Caco-2 (cell line): ENCODE data around the gene NKAPD1. TPM values are rescaled to one million over a fixed set of nuclear protein-coding genes. Genes with fewer than 3 reads are reported as not detected.

Experiments used
- BruUV-seq: library from RNA; stranded (reverse); fragments of 400-500 nt; replicated peaks from 2 replicates; lab custom pipeline; 2021; lab: Mats Ljungman, UMichigan
- CTCF ChIA-PET: fragments of 300-600 bp; sonication (Branson Sonifier 250); formaldehyde crosslinking; loops from one replicate; lab custom pipeline; 2022; ENCODE audit warnings: antibody characterized with exemption; lab: Charles Lee
- POLR2A ChIA-PET: fragments of 300-600 bp; sonication (Branson Sonifier 250); formaldehyde crosslinking; loops from one replicate; lab custom pipeline; 2022; ENCODE audit warnings: antibody characterized with exemption; lab: Charles Lee
- DNase-seq, 2 experiments: peaks; one replicate each; pipeline versions ENCODE4 v3.0.0 to v3.0.0-alpha.2; 2020 to 2022
- H3K27me3 ChIP-seq: replicated peaks from 2 replicates; pipeline ENCODE4 v1.6.0; 2011; ENCODE audit warnings: low read length; ENCODE audit not compliant: control insufficient read depth, insufficient read depth
- H3K36me3 ChIP-seq: 2 replicates; pipeline ENCODE4 v1.5.1; 2011; ENCODE audit warnings: low read length; ENCODE audit not compliant: control insufficient read depth, insufficient read depth
- H3K4me1 ChIP-seq: fragments of 250-450 bp; sonication (Bioruptor Pico); 2 replicates; pipeline ENCODE4 v1.5.1; 2020; ENCODE audit warnings: mild to moderate bottlenecking
- H3K4me3 ChIP-seq: 2 replicates; pipeline ENCODE4 v1.5.1; 2011; ENCODE audit warnings: low read depth, mild to moderate bottlenecking, control low read depth, low read length
- H3K9me3 ChIP-seq: fragments of 250-450 bp; sonication (Bioruptor Pico); 2 replicates; pipeline ENCODE4 v1.5.1; 2020; ENCODE audit warnings: mild to moderate bottlenecking, moderate library complexity
- H3K27ac Mint-ChIP-seq: one replicate; pipeline ENCODE4 v1.8.0; 2022; ENCODE audit warnings: mixed read lengths; ENCODE audit not compliant: unreplicated experiment
- H3K27me3 Mint-ChIP-seq: one replicate; pipeline ENCODE4 v1.8.0; 2022; ENCODE audit warnings: mixed read lengths; ENCODE audit not compliant: insufficient read depth, unreplicated experiment
- H3K36me3 Mint-ChIP-seq: one replicate; pipeline ENCODE4 v1.8.0; 2022; ENCODE audit warnings: mild to moderate bottlenecking, mixed read lengths; ENCODE audit not compliant: insufficient read depth, unreplicated experiment
- H3K4me1 Mint-ChIP-seq: one replicate; pipeline ENCODE4 v1.8.0; 2022; ENCODE audit warnings: low read depth, mixed read lengths; ENCODE audit not compliant: unreplicated experiment
- H3K4me3 Mint-ChIP-seq: one replicate; pipeline ENCODE4 v1.8.0; 2022; ENCODE audit warnings: mild to moderate bottlenecking, moderate library complexity, mixed read lengths; ENCODE audit not compliant: unreplicated experiment
- H3K9me3 Mint-ChIP-seq: one replicate; pipeline ENCODE4 v1.8.0; 2022; ENCODE audit warnings: mixed read lengths; ENCODE audit not compliant: unreplicated experiment
- CTCF ChIP-seq, 2 experiments: fragments of 200-600 bp in 1 of 2; IDR thresholded peaks; 1 replicate in 1 of 2; 2 replicates in 1 of 2; pipeline versions ENCODE4 v1.5.1 to v1.8.0; 2011 to 2022; ENCODE audit warnings: antibody characterized with exemption in 1 of 2, control low read depth in 1 of 2, inconsistent platforms in 1 of 2, low read depth in 1 of 2, low read length in 1 of 2, mild to moderate bottlenecking in 1 of 2, moderate library complexity in 1 of 2; ENCODE audit not compliant: insufficient read depth in 1 of 2, severe bottlenecking in 1 of 2, unreplicated experiment in 1 of 2
- intact Hi-C: fragments of 100-400 bp; cut with micrococcal nuclease; formaldehyde crosslinking; loops from one replicate; pipeline ENCODE4 v1.10.0; 2022; ENCODE audit not compliant: unreplicated experiment
- total RNA-seq: library from RNA; stranded (reverse); gene quantifications from 2 replicates; pipeline ENCODE4 v1.2.3, GENCODE V29; 2022

The NKAPD1 gene
- total RNA-seq, 1 experiment from 2014 or later, result 36.9 TPM

- no peak for DNase-seq
- Mint-ChIP-seq H3K9me3 (no peaks in the 10 kb centered on the region), H3K27ac (no peak overlapping the region), H3K36me3 (peaks cover 93% of the 10 kb centered on the region), H3K4me1 (no peaks in the 10 kb centered on the region), H3K27me3 (no peaks in the 10 kb centered on the region), H3K4me3 (no peak overlapping the region)
- no peaks in the 10 kb centered on the region for H3K4me1 ChIP-seq
- intact Hi-C loops, result no loop called here
- ChIA-PET CTCF (no interaction called here), POLR2A (no interaction called here)
- H3K27me3 ChIP-seq, result no peaks in the 10 kb centered on the region
- TF ChIP-seq CTCF (IDR thresholded peaks at IDR 0.05; ENCODE audit: insufficient read depth in 1 of 2, low read depth in 1 of 2, low read length in 1 of 2, severe bottlenecking in 1 of 2, unreplicated experiment in 1 of 2), result no peak
- no TSS peak for BruUV-seq
- H3K9me3 ChIP-seq, result peaks cover 5% of the 10 kb centered on the region; the same call in 1 of the 2 replicates
- peaks cover 4% of the 10 kb centered on the region for H3K36me3 ChIP-seq
- no peak overlapping the region for H3K4me3 ChIP-seq
Measured at GRCh38 chr11:112049777-112050176, 24.3 kb upstream of the NKAPD1 start.

GRCh38 chr11:112050721-112051120, 23.4 kb upstream of the NKAPD1 start:
- H3K27me3 ChIP-seq, result no peaks in the 10 kb centered on the region
- no peak overlapping the region for H3K27ac Mint-ChIP-seq
- no peaks in the 10 kb centered on the region for H3K27me3 Mint-ChIP-seq
- no peak overlapping the region for H3K4me3 ChIP-seq
- peaks cover 5% of the 10 kb centered on the region; the same call in 1 of the 2 replicates for H3K9me3 ChIP-seq
- H3K4me3 Mint-ChIP-seq, result no peak overlapping the region
- ChIA-PET CTCF (no interaction called here), POLR2A (no interaction called here)
- TF ChIP-seq CTCF (IDR thresholded peaks at IDR 0.05; ENCODE audit: insufficient read depth in 1 of 2, low read depth in 1 of 2, low read length in 1 of 2, severe bottlenecking in 1 of 2, unreplicated experiment in 1 of 2), result no peak
- intact Hi-C loops, result no loop called here
- H3K9me3 Mint-ChIP-seq, result no peaks in the 10 kb centered on the region
- H3K4me1 ChIP-seq, result no peaks in the 10 kb centered on the region
- H3K36me3 Mint-ChIP-seq, result peaks cover 93% of the 10 kb centered on the region
- no TSS peak for BruUV-seq
- no peaks in the 10 kb centered on the region for H3K4me1 Mint-ChIP-seq
- H3K36me3 ChIP-seq, result peaks cover 2% of the 10 kb centered on the region
- DNase-seq, result no peak

GRCh38 chr11:112051768-112052167, 22.3 kb upstream of the NKAPD1 start:
- no peak for TF ChIP-seq CTCF (IDR thresholded peaks at IDR 0.05; ENCODE audit: insufficient read depth in 1 of 2, low read depth in 1 of 2, low read length in 1 of 2, severe bottlenecking in 1 of 2, unreplicated experiment in 1 of 2)
- Histone ChIP-seq H3K27me3 (no peaks in the 10 kb centered on the region), H3K4me3 (no peak overlapping the region), H3K36me3 (peaks cover 2% of the 10 kb centered on the region), H3K9me3 (no peaks in the 10 kb centered on the region), H3K4me1 (no peaks in the 10 kb centered on the region)
- Mint-ChIP-seq H3K27ac (no peak overlapping the region), H3K36me3 (peaks cover 93% of the 10 kb centered on the region), H3K9me3 (no peaks in the 10 kb centered on the region), H3K4me1 (no peaks in the 10 kb centered on the region), H3K27me3 (no peaks in the 10 kb centered on the region), H3K4me3 (no peak overlapping the region)
- CTCF ChIA-PET, result no interaction called here
- DNase-seq, result no peak
- POLR2A ChIA-PET, result no interaction called here
- no TSS peak for BruUV-seq
- intact Hi-C loops, result no loop called here
